Activated naive CD4-positive, alpha-beta T cell (primary cell): ENCODE measurements around the gene AURKA.
"Not testable (repeated sequence)": the region's sequence is repeated elsewhere in the genome, so short reads cannot be mapped to it uniquely, and the experiment has no call there.

Experiments used
- DNase-seq, 4 experiments: peaks; one replicate each; lab custom pipeline; 2025; lab: John Stamatoyannopoulos, UW

AURKA gene

DNA sequence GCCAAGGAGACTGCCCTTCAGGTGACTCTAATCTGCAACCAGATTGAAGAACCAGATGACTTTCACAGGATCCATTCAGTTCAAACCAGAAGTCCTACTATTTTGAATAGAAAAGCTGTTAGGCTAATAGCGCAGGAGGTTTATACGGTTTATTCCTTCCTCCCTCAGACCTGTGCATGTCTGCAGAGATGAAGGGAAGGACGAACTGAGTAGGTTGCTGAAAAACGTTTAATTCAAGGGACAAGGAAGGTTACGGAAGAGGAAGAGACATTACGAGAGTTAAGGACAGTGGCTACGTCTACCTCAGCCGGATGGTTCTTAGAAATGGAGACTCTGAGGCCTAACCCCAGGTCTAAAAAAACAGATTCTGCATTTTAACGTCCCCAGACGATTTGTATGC, 978 bp downstream of the AURKA start:
- no peak for DNase-seq

DNA sequence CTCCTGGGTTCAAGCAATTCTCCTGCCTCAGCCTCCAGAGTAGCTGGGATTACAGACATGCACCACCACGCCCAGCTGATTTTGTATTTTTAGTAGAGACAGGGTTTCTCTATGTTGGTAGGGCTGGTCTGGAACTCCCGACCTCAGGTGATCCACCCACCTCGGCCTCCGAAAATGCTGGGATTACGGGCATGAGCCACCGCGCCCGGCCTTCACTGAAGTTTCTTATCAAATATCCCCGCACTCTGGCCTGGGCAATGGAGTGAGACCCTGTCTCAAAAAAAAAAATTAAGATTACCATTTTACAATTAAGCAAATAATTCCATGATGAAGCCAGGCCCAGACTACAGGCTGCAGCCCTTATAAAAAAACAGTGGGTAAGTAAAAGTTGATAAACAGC, 1.6 kb downstream of the AURKA start:
- DNase-seq: not testable (repeated sequence)

DNA sequence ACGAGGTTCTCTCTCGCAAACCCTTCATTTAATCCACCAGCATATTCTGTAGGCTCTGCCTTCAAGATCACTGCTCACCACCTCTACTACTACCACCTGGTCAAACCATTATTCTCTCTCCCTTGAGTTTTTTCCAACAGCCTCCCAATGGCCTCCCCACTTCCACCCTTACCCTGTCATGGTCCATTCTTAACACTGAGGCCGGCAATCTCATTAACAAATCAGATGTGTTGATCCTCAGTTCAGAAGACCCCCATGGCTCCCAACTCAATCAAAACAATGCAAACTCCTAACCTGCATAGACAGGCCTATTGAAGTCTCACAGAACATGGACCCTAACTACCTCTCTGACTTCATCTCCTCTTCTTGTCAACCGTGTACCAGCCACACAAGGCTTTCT, 2.2 kb downstream of the AURKA start:
- DNase-seq: no peak

DNA sequence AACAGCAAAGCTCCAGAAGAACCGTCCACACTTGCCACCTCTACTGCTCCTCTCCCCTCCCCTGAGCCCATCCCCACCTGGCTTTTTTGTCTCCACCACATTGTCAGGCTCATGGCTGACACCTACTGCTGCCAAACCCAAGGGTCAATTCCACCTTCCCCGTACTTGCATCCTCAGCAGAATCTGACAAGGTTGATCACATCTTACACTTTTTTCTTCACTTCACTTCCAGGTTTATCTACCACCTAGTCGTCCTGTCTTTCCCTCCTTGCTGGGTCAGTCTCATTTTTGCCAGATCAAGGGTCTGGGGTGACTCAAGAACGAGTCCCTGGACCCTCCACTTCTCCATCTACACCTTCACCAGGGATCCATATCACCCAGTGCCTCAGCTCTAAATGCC, 3.1 kb downstream of the AURKA start:
- DNase-seq: no peak

DNA sequence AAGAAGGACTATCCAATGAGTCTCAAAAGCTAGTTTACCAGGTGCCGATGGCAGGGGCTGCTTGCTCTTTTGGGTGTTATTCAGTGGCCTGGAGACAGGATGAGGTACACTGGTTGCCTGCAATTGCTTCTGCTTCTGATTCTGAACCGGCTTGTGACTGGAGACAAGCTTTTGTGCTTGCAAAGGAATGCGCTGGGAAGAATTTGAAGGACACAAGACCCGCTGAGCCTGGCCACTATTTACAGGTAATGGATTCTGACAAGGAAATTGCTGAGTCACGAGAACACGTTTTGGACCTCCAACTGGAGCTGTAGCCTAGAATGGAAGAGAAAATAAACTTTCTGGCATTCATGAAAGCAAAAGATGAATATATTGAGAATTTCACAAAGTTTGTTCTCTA, 5.8 kb downstream of the AURKA start:
- no peak for DNase-seq

DNA sequence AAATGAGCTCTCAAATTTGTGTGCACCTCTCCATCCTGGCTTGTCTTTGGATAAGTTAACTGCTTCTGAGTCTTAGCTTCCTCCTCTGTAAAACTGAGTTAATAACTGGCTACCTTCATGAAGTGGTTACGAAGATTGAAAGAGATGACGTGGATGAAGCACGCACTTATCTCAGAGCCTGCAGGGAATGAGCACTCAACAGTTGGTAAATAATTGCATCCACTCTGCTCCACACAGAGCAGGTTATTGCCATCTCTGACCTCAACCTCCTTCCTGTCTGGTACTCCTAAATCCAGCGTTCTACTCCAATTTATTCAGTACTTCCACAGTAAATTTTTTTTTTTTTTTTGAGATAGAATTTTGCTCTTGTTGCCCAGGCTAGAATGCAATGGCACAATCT, 6.9 kb downstream of the AURKA start:
- no peak for DNase-seq

DNA sequence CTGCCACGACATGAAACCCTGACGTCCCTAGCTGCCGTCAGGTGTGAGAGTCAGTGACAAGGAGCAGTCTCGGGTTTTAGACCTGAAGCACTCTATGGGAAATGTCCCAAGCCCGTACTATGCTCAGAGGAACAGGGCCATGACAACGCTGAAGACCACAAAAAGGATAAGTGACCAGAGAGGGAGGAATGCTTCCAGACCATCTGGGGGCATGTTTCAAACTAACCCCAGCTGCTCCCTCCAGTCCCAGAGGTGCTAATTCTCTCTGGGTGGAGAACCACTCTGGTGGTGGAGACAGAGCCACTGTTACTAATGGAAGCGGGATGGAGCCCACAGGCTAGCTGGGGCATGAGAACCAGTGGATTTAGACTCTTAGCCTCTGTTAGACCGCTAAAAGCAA, 8.7 kb downstream of the AURKA start:
- DNase-seq: no peak

DNA sequence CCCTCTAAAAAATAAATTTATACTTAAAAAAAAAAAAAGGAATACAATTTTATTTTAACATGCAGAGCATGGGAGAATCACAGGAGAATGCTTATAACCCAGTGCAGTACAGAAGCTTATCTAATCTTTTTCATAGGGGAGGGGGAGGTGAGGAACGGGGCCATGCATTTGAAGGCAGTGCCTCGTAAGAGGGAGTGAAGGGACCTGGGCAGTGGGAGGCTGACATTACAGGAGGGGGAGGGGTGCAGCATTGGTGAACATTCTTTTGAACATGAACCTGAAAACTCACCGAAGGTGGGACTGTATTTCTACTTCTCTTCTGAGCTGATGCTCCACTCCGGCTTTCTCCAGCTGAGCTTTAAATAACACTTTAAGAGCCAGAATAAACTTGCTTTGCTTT, 9.3 kb downstream of the AURKA start:
- DNase-seq: no peak

DNA sequence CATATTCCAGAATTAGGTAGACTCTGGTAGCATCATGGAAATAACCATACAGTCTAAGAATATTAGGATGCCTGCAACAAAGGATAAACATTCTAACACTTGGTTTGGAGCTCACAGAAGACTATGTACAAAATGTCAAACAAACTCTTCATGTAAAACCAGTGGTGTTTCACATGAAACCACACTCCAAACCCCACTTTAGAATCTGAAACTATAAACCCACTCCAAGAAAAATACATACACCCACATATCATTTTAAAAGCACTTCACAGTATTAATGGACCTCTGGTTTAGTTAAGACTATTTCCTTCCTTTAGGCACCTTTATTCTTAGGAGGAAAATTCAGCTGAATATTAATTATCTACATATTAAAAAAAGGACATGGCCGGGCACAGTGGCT, 10.5 kb downstream of the AURKA start:
- no peak for DNase-seq

DNA sequence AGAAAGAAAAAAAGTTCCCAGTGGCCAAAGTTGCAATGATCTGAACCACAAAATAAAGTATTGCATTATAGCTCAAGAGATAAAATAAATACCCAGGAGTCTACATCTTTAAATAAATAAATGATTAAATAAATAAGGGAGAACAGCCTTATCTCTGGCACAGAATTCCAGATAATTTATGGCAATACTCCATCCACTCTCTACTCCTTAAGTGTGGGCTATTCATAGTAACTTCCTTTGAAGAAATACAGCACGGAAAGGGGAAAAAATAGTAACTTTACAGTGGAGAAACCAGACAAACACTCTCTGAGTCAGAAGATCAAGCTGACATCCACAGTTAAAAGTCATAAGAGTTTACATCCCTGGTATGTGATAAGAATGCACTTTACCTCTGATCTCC, 11.6 kb downstream of the AURKA start:
- no peak for DNase-seq

DNA sequence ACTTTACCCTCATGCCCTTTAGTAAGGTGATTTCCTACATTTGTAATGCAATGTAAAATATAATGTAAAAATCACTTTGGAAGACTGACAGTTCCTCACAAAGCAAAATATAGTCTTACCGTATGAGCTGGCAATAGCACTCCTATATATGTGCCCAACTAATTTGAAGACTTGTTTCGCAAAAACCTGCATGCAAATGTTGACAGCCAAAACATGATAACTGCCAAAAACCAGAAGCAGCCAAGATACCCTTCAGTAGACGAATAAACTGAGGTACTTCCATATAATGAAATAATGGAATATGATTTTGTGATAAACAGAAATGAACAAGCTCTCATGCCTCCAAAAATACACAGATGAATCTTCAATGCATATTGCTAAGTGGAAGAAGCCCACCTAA, 13.6 kb downstream of the AURKA start:
- DNase-seq: no peak

DNA sequence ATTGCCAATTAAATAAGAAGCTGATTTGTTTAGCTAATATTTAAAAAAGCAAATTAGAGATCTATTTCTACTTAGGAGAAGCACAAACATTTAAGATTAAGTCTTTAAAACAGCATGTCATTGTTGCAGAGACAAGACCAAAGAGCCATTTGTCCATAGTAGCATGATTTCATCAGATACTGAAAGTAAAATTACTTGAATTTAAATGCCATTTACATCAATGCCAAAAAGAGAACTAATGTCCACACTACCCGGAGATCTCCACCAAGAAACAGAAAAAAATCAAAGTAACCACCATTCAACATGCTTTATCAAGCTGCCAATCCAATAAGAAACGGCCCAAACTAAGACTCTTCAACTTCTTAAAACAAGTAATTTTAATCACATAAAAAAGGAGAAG, 15.7 kb downstream of the AURKA start:
- no peak for DNase-seq

DNA sequence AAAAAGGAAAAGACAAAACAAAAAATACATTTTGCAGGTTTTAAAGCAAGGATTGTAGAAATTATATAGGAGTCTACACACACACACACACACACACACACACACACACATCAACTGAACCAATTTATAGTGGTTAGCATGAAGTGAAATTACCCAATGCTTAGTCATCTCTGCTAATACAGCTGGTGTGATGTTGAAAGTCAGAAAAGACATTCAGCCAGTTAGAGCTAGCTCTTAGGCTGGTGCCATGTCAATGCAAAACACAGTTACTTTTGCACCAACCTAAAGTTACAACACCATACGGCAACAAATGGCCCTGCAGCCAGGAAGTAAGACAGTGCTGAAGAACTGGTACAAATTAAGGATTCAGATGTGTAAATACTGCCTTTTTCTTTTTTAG, 18.1 kb downstream of the AURKA start:
- DNase-seq: no peak

DNA sequence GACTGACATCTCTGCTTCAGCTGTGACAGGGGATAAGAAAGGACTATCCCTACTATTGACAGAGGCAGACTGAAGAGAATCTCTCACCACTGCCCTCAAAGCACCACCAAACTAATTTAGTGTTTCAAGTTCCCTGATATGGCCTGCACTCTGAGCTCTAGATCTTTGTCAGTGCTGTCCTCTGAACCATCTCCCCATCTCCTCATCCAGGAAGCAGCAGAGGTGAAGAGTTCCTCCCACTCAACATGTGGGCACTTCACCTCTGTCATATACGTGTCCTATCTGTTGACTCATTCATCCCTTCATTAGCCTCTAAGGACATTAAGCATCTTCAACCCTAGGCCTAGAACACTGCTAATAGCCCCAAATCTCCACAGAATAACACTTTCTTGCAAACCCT, 19.2 kb downstream of the AURKA start:
- no peak for DNase-seq

DNA sequence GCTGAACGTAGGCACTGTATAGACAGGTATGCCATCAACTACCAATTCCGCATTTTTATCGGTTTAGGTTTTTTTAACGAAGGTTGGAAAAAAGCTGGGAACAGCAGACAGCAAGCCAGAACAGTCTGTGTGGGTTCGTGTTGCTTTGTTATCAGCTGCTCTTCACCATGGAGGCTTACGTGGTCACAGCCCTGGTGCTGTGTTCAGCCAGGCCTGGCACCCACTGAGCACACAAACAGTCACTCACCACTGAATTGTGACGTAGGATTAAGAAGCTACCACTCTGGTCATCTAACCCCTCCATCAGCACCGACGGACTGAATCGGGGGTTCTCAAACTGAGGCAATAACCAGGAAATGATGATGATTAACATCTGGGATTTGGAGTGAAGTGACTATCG, 20.0 kb downstream of the AURKA start:
- DNase-seq: no peak

DNA sequence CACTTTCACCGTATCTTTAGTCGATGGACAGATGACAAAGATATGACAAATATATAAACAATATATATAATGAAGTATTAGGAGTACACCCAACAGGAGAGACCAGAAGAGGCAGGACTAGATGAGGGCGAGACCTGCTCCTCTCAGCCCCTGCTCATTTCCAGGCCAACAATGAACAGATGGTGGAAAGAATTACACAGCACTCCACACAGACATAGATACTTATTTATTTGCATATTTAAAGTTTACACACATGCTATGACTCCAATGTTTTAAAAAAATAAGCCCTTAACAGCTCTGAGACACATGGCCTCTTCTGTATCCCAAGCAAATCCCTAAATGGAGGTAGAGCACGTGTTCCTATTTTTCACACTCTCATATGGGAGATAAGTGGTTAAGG, 22.8 kb downstream of the AURKA start:
- no peak for DNase-seq

DNA sequence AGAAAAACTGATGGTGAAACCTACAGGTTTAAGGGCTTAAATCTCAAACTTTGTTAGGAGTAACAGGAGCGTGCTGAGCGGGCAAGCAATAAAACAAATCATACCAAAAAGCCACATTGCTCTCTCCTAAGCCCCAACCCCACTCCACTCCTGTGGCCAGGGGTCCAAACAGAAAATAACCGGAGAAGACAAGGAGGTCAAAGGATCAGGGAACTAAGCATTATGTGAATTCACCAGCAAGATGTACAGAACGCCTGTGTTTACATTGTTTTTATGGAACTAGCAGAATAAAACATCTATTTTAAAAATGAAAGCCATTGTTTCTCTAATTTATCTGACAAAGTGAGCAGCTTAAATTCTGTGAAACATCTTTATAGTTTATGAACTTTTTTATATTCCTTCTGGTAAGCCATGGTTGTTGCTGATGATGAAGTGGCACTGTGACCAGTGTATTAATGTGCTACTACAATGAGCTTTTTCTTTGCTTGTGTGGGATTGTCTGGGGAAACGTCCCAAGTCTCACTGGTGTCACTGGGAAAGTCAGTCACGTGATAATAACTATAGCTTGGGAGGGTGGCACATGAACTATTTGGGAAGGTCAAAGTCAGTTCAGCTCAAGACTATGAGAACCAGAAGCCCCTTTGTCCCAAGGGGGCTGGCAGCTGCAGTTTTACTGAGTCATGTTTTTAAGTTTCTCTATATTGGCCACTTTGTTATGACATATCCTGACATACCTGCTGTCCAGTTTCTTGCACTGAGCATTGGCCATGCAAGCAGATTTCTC, 23.5 kb downstream of the AURKA start:
- DNase-seq: no peak

DNA sequence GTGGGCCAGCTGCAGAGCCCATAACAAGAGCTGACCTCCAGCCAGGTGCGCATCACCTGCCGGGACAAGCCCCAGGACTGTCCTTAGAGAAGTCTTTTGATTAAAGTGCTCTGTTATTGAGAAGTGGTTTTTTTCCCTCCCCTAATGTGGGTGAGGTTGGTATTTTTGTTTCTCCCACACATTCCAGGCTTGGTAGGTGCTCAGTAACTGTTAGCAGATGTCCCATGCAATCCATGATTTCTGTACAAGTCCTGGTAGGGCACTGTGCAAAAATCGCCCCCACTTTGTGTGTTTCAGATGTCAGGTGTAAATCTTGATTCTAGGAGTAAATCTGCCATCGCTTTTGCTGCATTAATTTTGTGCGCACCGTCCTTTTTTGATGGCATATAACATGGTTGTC, 28.5 kb downstream of the AURKA start:
- DNase-seq: no peak

DNA sequence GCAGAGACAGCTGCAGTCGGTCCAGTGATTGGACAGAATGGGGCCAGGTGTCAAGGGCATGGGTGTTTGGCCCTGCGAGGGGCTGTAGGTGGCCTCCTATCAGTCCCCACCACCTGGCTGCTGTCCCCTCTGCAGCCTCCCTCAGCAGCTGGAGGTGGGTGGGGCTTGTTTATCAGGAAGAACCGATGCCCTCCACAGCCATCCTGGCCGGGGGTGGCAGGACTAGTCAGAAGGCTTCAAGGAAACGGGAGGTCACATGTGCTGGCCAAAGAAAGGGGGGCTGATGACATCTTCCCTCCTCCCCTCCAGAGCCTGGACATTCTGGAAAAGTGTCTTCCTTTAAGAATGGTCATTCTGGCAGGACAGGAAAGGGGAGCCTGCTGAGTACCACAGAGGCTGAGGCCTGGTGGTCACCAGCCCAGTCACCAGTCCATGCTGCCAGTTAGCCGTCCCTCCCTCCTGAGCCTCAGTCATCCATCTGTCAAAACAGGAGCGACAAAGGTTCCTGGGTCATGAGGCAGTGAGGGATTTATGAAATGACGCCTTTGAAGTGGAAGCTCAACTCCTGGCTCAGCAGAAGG, 29.1 kb downstream of the AURKA start:
- no peak for DNase-seq

DNA sequence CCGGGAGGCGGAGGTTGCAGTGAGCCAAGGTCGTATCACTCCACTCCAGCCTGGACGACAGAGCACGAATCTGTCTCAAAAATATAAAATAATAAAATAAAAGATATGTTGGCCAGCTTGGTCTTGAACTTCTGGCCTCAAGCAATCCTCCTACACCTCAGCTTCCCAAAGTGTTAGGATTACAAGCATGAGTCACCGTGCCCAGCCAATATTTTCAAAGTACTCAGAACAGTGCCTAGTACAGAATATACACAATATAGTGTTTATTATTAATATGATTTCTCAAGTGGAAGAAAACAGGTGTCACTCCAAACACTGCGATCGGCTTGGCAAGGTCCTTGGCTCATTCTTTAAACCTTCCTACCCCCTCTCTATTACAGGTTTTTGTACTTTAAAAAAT, 30.1 kb downstream of the AURKA start:
- no peak for DNase-seq

DNA sequence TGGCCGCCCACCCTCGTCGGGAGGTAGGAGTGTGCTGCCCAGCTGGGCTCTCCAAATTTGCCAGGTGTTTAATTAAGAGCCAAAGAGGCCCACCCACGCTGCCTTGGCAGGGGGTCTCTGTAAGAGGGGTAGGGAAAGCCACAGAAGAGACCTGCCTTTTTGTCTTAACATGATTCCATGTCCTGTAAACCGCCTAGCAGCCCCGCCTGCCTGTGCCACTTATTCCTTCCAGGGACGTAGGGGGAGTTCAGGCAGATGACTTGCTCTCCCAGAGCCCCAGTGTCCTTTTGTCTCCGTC, 31.2 kb downstream of the AURKA start:
- DNase-seq: no peak

DNA sequence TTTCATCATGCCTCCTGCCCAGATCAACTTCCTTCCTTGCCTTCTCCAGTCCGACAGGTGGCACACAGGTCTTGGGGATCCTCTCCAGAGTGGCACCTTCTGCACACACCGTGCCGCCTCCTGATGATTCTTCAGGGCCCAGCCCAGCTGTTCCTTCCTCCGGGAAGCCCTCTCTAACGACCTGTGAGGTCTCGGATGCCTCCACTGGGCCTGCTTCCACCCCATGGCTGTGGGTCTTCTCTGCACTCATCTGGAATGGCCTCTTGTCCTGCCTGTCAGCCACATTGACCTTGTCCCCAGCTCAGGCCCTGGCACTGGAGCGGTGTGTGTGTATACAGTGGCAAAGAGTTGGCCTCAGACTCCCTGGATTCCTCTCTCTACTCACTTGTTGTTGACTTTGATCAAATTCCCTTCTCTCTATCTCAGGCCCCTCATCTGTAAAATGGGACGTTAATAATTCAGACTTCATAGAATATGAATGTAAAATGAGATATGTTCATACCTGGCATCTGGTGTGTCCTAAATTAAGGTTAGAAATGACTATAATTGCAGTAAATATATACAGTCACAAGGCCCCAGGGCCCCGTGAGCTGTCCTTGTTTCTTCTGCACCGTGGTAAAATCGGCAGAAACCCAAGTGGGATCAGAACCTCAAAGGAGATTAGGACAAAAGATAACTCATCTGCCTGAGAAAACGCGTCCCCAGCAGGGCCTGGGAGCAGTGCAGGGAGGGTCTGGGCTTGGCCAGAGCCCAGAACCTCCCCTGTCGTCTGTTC, 31.7 kb downstream of the AURKA start:
- DNase-seq: no peak
